ENCODE results near the gene CACNA1A.

The CACNA1A gene

DNA sequence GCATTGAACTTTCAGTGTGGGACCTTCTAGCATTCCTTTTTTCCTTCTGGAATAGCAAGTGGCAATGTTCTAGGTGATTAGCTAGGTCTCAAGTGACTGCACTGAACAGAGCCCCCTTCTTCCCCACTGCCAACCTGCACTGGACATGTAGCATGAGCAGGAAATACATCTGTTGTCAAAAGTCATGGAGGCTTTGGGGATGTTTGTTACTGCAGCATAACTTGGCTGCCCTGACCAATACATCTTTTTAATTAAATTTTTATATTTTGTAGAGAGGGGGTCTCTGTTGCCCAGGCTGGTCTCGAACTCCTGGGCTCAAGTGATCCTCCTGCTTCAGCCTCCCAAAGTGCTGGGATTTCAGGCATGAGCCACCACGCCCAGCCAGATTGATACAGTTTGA lies 163.6 kb downstream of the CACNA1A start:
- peaks cover 41% of the 10 kb centered on the region for H3K27me3 ChIP-seq (replicated peaks; ENCODE audit: insufficient read depth, low read length)
- no peak overlapping the region for H3K4me3 ChIP-seq (ENCODE audit: low read length)
- H3K79me2 ChIP-seq (ENCODE audit: low read length): no peaks in the 10 kb centered on the region
- DNase-seq: no peak
- H3K4me2 ChIP-seq (ENCODE audit: low read depth, low read length): no peak overlapping the region
- no peaks in the 10 kb centered on the region for H4K20me1 ChIP-seq (ENCODE audit: insufficient read depth, low read length)
- no peak overlapping the region for H2AFZ ChIP-seq (ENCODE audit: low read length)
- H3K9me2 ChIP-seq (replicated peaks; ENCODE audit: insufficient read depth, low read length): no peaks in the 10 kb centered on the region
- no peak overlapping the region for H3K9ac ChIP-seq (ENCODE audit: low read length)
- no peaks in the 10 kb centered on the region for H3F3A ChIP-seq (ENCODE audit: insufficient read depth, low read length)
- no peak overlapping the region for H3K27ac ChIP-seq (ENCODE audit: low read length)
- no peaks in the 10 kb centered on the region for H3K36me3 ChIP-seq (replicated peaks; ENCODE audit: insufficient read depth, low read length)
- H3K4me1 ChIP-seq (ENCODE audit: low read length): no peaks in the 10 kb centered on the region
- no peaks in the 10 kb centered on the region for H3K9me3 ChIP-seq (replicated peaks; ENCODE audit: insufficient read depth, low read length)
- TF ChIP-seq, protein P1, sequence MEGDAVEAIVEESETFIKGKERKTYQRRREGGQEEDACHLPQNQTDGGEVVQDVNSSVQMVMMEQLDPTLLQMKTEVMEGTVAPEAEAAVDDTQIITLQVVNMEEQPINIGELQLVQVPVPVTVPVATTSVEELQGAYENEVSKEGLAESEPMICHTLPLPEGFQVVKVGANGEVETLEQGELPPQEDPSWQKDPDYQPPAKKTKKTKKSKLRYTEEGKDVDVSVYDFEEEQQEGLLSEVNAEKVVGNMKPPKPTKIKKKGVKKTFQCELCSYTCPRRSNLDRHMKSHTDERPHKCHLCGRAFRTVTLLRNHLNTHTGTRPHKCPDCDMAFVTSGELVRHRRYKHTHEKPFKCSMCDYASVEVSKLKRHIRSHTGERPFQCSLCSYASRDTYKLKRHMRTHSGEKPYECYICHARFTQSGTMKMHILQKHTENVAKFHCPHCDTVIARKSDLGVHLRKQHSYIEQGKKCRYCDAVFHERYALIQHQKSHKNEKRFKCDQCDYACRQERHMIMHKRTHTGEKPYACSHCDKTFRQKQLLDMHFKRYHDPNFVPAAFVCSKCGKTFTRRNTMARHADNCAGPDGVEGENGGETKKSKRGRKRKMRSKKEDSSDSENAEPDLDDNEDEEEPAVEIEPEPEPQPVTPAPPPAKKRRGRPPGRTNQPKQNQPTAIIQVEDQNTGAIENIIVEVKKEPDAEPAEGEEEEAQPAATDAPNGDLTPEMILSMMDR (IDR thresholded peaks at IDR 0.05; ENCODE audit: low read length): no peak
- TF ChIP-seq EZH2phosphoT487 (IDR thresholded peaks at IDR 0.05; ENCODE audit: low read length) (no peak), EZH2 (optimal IDR thresholded peaks at IDR 0.05; ENCODE audit: low read depth, low read length) (no peak)

DNA sequence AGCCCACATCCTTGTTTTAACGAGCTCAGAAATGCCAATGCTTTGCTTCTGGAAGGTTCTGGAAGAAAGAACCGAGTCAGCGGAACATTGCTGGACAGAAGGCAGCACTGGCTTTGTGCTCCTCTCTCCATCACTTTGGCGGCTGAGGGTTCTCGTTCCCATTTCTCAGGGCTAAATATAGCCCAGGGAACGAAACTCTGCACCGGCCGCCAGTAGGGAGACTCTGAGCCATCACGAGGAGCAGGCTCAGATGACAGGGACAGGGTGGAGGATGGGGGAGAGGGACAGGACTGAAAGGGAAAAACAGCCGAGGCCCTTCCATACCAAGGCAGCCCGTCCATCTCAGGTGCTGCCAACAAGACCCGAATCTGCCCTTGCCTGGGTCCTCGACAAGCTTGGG lies 166.4 kb downstream of the CACNA1A start:
- DNase-seq: no peak

DNA sequence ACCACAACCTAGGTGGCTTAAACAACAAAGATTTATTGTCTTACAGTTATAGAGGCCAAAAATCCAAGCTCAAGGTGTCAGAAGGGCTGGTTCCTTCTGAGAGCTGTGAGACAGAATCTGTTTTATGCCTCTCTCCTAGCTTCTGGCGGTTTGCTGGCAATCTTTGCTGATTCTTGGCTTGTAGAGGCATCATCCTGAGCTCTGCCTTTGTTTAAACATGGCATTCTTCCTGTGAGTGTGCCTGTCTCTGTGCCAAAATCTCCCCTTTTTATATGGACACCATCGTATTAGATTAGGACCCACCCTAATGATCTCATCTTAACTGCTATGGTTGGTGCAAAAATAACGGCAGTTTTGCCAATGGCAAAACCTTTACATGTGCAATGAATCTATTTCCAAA lies 169.1 kb downstream of the CACNA1A start:
- Histone ChIP-seq H3K36me3 (replicated peaks; ENCODE audit: insufficient read depth, low read length) (no peaks in the 10 kb centered on the region), H3K27me3 (replicated peaks; ENCODE audit: insufficient read depth, low read length) (peaks cover 74% of the 10 kb centered on the region), H3K9ac (ENCODE audit: low read length) (no peak overlapping the region), H4K20me1 (ENCODE audit: insufficient read depth, low read length) (no peaks in the 10 kb centered on the region), H3K9me2 (replicated peaks; ENCODE audit: insufficient read depth, low read length) (no peaks in the 10 kb centered on the region), H3K9me3 (replicated peaks; ENCODE audit: insufficient read depth, low read length) (no peaks in the 10 kb centered on the region), H2AFZ (ENCODE audit: low read length) (no peak overlapping the region), H3K4me3 (ENCODE audit: low read length) (no peak overlapping the region), H3K4me2 (ENCODE audit: low read depth, low read length) (no peak overlapping the region), H3K4me1 (ENCODE audit: low read length) (no peaks in the 10 kb centered on the region), H3K27ac (ENCODE audit: low read length) (no peak overlapping the region), H3F3A (ENCODE audit: insufficient read depth, low read length) (no peaks in the 10 kb centered on the region), H3K79me2 (ENCODE audit: low read length) (no peaks in the 10 kb centered on the region)
- no peak for DNase-seq
- TF ChIP-seq, protein P1 (IDR thresholded peaks at IDR 0.05; ENCODE audit: low read length): no peak
- TF ChIP-seq EZH2phosphoT487 (IDR thresholded peaks at IDR 0.05; ENCODE audit: low read length) (no peak), EZH2 (optimal IDR thresholded peaks at IDR 0.05; ENCODE audit: low read depth, low read length) (no peak)

More for the DNA sequence above, 166.4 kb downstream of the CACNA1A start:
- TF ChIP-seq EZH2phosphoT487 (IDR thresholded peaks at IDR 0.05; ENCODE audit: low read length): no peak
- TF ChIP-seq, protein P1 (IDR thresholded peaks at IDR 0.05; ENCODE audit: low read length): no peak
- no peak for TF ChIP-seq EZH2 (optimal IDR thresholded peaks at IDR 0.05; ENCODE audit: low read depth, low read length)
- H3K9ac ChIP-seq (ENCODE audit: low read length): no peak overlapping the region
- no peak overlapping the region for H3K27ac ChIP-seq (ENCODE audit: low read length)
- no peak overlapping the region for H3K4me2 ChIP-seq (ENCODE audit: low read depth, low read length)
- H2AFZ ChIP-seq (ENCODE audit: low read length): no peak overlapping the region
- H3K79me2 ChIP-seq (ENCODE audit: low read length): no peaks in the 10 kb centered on the region
- no peaks in the 10 kb centered on the region for H4K20me1 ChIP-seq (ENCODE audit: insufficient read depth, low read length)
- H3K4me3 ChIP-seq (ENCODE audit: low read length): no peak overlapping the region
- H3K36me3 ChIP-seq (replicated peaks; ENCODE audit: insufficient read depth, low read length): no peaks in the 10 kb centered on the region
- no peaks in the 10 kb centered on the region for H3K9me3 ChIP-seq (replicated peaks; ENCODE audit: insufficient read depth, low read length)
- peaks cover 50% of the 10 kb centered on the region for H3K27me3 ChIP-seq (replicated peaks; ENCODE audit: insufficient read depth, low read length)
- H3F3A ChIP-seq (ENCODE audit: insufficient read depth, low read length): no peaks in the 10 kb centered on the region
- H3K9me2 ChIP-seq (replicated peaks; ENCODE audit: insufficient read depth, low read length): no peaks in the 10 kb centered on the region
- H3K4me1 ChIP-seq (ENCODE audit: low read length): no peaks in the 10 kb centered on the region

Data from MM.1S (cell line).